ENCODE results near the gene ITFG2. TPM values are rescaled to one million over a fixed set of nuclear protein-coding genes. Genes with fewer than 3 reads are reported as not detected.

Gene ITFG2
- total RNA-seq, 3 donors from 2014 or later (not counting 1 experiment from before 2014, with no cell fraction given): 58.6 to 72.0 (median 59.9) TPM

- H3K27me3 ChIP-seq (ENCODE audit: control insufficient read depth, insufficient read depth, low read length): no peaks in the 10 kb centered on the region
- peak; percentile 23 to 54 for DNase-seq
- WGBS (ENCODE audit: insufficient coverage): 36% methylated on average over 9 of the region's 11 CpGs
- Mint-ChIP-seq H3K9me3 (no peaks in the 10 kb centered on the region), H3K4me1 (peaks cover 0 to 5% of the 10 kb centered on the region in 2 donors), H3K4me3 (no peak overlapping the region), H3K27me3 (ENCODE audit: low read depth in 2 of 2) (no peaks in the 10 kb centered on the region), H3K36me3 (no peaks in the 10 kb centered on the region), H3K27ac (no peak overlapping the region)
- intact Hi-C loops (cut with micrococcal nuclease): no loop called here
- no peaks in the 10 kb centered on the region for H3K9me3 ChIP-seq (ENCODE audit: control insufficient read depth, insufficient read depth, low read length)
- ATAC-seq: peak; percentile 53 to 61 (median 53)
- H3K4me3 ChIP-seq (ENCODE audit: low read length): no peak overlapping the region
- TF ChIP-seq CTCF (IDR thresholded peaks at IDR 0.05): peak; percentile 57
- peaks cover 5% of the 10 kb centered on the region for H3K36me3 ChIP-seq (ENCODE audit: control insufficient read depth, insufficient read depth, low read length)
- H3K27ac ChIP-seq (ENCODE audit: low read length): no peak overlapping the region
- peaks cover 3% of the 10 kb centered on the region for H3K4me1 ChIP-seq (ENCODE audit: control insufficient read depth, insufficient read depth, low read length)
Observed at GRCh38 chr12:2853626-2854025, 41.2 kb downstream of the ITFG2 start.

DNA sequence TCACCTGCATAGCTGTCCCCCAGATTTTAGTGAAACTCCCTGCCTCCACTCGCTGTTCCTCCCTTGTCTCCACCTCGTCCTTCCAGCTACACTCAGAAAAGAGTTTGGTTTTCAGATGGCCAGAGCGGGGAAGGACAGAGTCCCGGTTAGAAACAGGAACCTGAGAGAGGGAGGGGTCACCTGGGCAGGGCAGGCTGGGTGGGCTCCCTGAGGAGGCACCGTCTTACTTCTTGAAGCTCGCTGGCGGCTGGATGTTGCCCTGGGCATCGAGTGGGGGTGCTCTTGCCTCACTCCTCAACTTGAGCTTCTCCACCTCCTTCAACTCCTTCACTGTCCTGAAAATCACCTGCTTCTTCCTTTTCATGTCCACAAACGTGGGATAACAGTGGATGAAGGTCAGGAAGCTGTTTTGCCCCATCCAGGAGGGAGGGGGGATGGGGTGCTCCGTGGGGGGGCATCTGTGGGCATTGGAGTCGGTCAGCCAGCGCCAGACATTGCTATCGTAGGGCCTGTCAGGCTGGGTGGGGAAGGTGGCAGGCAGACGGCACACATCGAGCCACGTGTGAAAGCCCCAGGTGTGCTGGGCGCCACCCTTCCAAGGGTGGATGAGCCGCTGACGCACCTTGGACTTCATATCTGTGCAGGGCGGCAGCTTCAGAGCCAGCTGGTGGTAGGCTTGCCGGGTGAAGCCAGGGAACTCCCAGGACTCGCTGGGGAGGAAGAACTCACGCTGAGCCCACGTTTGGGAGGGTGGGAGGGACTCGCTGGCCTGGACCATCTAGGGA lies 42.4 kb downstream of the ITFG2 start:
- Histone ChIP-seq H3K4me1 (ENCODE audit: control insufficient read depth, insufficient read depth, low read length) (peaks cover 3% of the 10 kb centered on the region), H3K27ac (ENCODE audit: low read length) (no peak overlapping the region), H3K36me3 (ENCODE audit: control insufficient read depth, insufficient read depth, low read length) (peaks cover 6% of the 10 kb centered on the region), H3K9me3 (ENCODE audit: control insufficient read depth, insufficient read depth, low read length) (no peaks in the 10 kb centered on the region), H3K27me3 (ENCODE audit: control insufficient read depth, insufficient read depth, low read length) (no peaks in the 10 kb centered on the region), H3K4me3 (ENCODE audit: low read length) (no peak overlapping the region)
- no peak overlapping the region for H3K4me3 Mint-ChIP-seq
- WGBS (ENCODE audit: insufficient coverage): 88% methylated on average over 25 of the region's 25 CpGs
- H3K4me1 Mint-ChIP-seq: peaks cover 0 to 5% of the 10 kb centered on the region in 2 donors
- DNase-seq (no peak), ATAC-seq (no peak)
- no peak for TF ChIP-seq CTCF (IDR thresholded peaks at IDR 0.05)
- intact Hi-C loops (cut with micrococcal nuclease): no loop called here
- no peak overlapping the region for H3K27ac Mint-ChIP-seq
- no peaks in the 10 kb centered on the region for H3K9me3 Mint-ChIP-seq
- H3K27me3 Mint-ChIP-seq (ENCODE audit: low read depth in 2 of 2): no peaks in the 10 kb centered on the region
- no peaks in the 10 kb centered on the region for H3K36me3 Mint-ChIP-seq

GRCh38 chr12:2855546-2855945 lies 43.1 kb downstream of the ITFG2 start:
- no peak overlapping the region for H3K4me3 Mint-ChIP-seq
- H3K36me3 ChIP-seq (ENCODE audit: control insufficient read depth, insufficient read depth, low read length): peaks cover 6% of the 10 kb centered on the region
- DNase-seq (no peak), ATAC-seq (no peak)
- no peak overlapping the region for H3K27ac Mint-ChIP-seq
- peaks cover 3% of the 10 kb centered on the region for H3K4me1 ChIP-seq (ENCODE audit: control insufficient read depth, insufficient read depth, low read length)
- no peaks in the 10 kb centered on the region for H3K9me3 Mint-ChIP-seq
- no peak overlapping the region for H3K4me3 ChIP-seq (ENCODE audit: low read length)
- no peaks in the 10 kb centered on the region for H3K36me3 Mint-ChIP-seq
- 89% methylated on average over 7 of the region's 7 CpGs for WGBS (ENCODE audit: insufficient coverage)
- H3K4me1 Mint-ChIP-seq: peaks cover 0 to 5% of the 10 kb centered on the region in 2 donors
- no peaks in the 10 kb centered on the region for H3K9me3 ChIP-seq (ENCODE audit: control insufficient read depth, insufficient read depth, low read length)
- no peak overlapping the region for H3K27ac ChIP-seq (ENCODE audit: low read length)
- no peak for TF ChIP-seq CTCF (IDR thresholded peaks at IDR 0.05)
- H3K27me3 Mint-ChIP-seq (ENCODE audit: low read depth in 2 of 2): no peaks in the 10 kb centered on the region
- H3K27me3 ChIP-seq (ENCODE audit: control insufficient read depth, insufficient read depth, low read length): no peaks in the 10 kb centered on the region
- intact Hi-C loops (cut with micrococcal nuclease): no loop called here

GRCh38 chr12:2856051-2856450 lies 43.6 kb downstream of the ITFG2 start:
- WGBS (ENCODE audit: insufficient coverage): 97% methylated on average over 3 of the region's 3 CpGs
- Histone ChIP-seq H3K4me3 (ENCODE audit: low read length) (no peak overlapping the region), H3K27ac (ENCODE audit: low read length) (no peak overlapping the region), H3K9me3 (ENCODE audit: control insufficient read depth, insufficient read depth, low read length) (no peaks in the 10 kb centered on the region), H3K27me3 (ENCODE audit: control insufficient read depth, insufficient read depth, low read length) (no peaks in the 10 kb centered on the region), H3K4me1 (ENCODE audit: control insufficient read depth, insufficient read depth, low read length) (peaks cover 3% of the 10 kb centered on the region), H3K36me3 (ENCODE audit: control insufficient read depth, insufficient read depth, low read length) (peaks cover 6% of the 10 kb centered on the region)
- intact Hi-C loops (cut with micrococcal nuclease): no loop called here
- Mint-ChIP-seq H3K9me3 (no peaks in the 10 kb centered on the region), H3K27me3 (ENCODE audit: low read depth in 2 of 2) (no peaks in the 10 kb centered on the region), H3K4me3 (no peak overlapping the region), H3K36me3 (no peaks in the 10 kb centered on the region), H3K27ac (no peak overlapping the region), H3K4me1 (peaks cover 0 to 5% of the 10 kb centered on the region in 2 donors)
- ATAC-seq (no peak), DNase-seq (no peak)
- TF ChIP-seq CTCF (IDR thresholded peaks at IDR 0.05): no peak

Measured in natural killer cell (primary cell).